A673 (cell line): ENCODE measurements around the gene PAK1. TPM values are rescaled to one million over a fixed set of nuclear protein-coding genes. Genes with fewer than 3 reads are reported as not detected.

Experiments used
- BruUV-seq: library from RNA; stranded (reverse); fragments of 400-500 nt; replicated peaks from 2 replicates; lab custom pipeline; 2021; lab: Mats Ljungman, UMichigan
- CTCF ChIA-PET: fragments of 300-600 bp; sonication (Branson Sonifier 250); formaldehyde crosslinking; loops from one replicate; lab custom pipeline; 2022; ENCODE audit warnings: antibody characterized with exemption; lab: Charles Lee
- POLR2A ChIA-PET: fragments of 300-600 bp; sonication (Branson Sonifier 250); formaldehyde crosslinking; loops from one replicate; lab custom pipeline; 2022; ENCODE audit warnings: antibody characterized with exemption; ENCODE audit not compliant: low non-redundant PET; lab: Charles Lee
- DNase-seq: peaks from one replicate; pipeline ENCODE4 v3.0.0-alpha.2; 2015; ENCODE audit warnings: low spot score
- H3K27ac ChIP-seq: fragments of 200-600 bp; sonication (generic); 2 replicates; pipeline ENCODE4 v1.5.1; 2016; ENCODE audit warnings: mixed run types, low read depth, mild to moderate bottlenecking, mixed read lengths, antibody characterized with exemption, low read length; ENCODE audit not compliant: poor library complexity, severe bottlenecking
- H3K27me3 ChIP-seq: fragments of 200-600 bp; sonication (generic); replicated peaks from 2 replicates; pipeline ENCODE4 v1.6.1; 2017; ENCODE audit warnings: mixed run types, low read depth, mild to moderate bottlenecking, mixed read lengths, antibody characterized with exemption, low read length; ENCODE audit not compliant: insufficient read depth, poor library complexity
- H3K36me3 ChIP-seq: fragments of 200-600 bp; sonication (generic); 2 replicates; pipeline ENCODE4 v1.6.1; 2016; ENCODE audit warnings: mixed run types, mild to moderate bottlenecking, mixed read lengths, antibody characterized with exemption, low read length; ENCODE audit not compliant: insufficient read depth, poor library complexity, severe bottlenecking
- H3K4me1 ChIP-seq: fragments of 200-600 bp; sonication (generic); 2 replicates; pipeline ENCODE4 v1.6.1; 2017; ENCODE audit warnings: mixed run types, mild to moderate bottlenecking, mixed read lengths, antibody characterized with exemption, low read length; ENCODE audit not compliant: insufficient read depth, poor library complexity, severe bottlenecking
- H3K4me3 ChIP-seq: fragments of 200-600 bp; sonication (generic); 2 replicates; pipeline ENCODE4 v1.5.1; 2016; ENCODE audit warnings: low read depth, mixed run types, mild to moderate bottlenecking, mixed read lengths, low read length; ENCODE audit not compliant: poor library complexity, severe bottlenecking
- H3K9me3 ChIP-seq: fragments of 200-600 bp; sonication (generic); 2 replicates; pipeline ENCODE4 v1.6.1; 2016; ENCODE audit warnings: mixed run types, low read depth, mild to moderate bottlenecking, mixed read lengths, antibody characterized with exemption, low read length; ENCODE audit not compliant: poor library complexity, severe bottlenecking
- EZH2 ChIP-seq: fragments of 200-600 bp; sonication (generic); IDR thresholded peaks from 2 replicates; pipeline ENCODE4 v1.6.1; 2017; ENCODE audit warnings: borderline replicate concordance, low read depth, mild to moderate bottlenecking, mixed read lengths, antibody characterized with exemption, low read length; ENCODE audit not compliant: poor library complexity, severe bottlenecking
- intact Hi-C: fragments of 100-400 bp; cut with micrococcal nuclease; formaldehyde crosslinking; loops from one replicate; pipeline ENCODE4 v1.10.0; 2022; ENCODE audit not compliant: unreplicated experiment
- total RNA-seq: library from RNA; stranded (reverse); gene quantifications from 2 replicates; pipeline ENCODE4 v1.2.3, GENCODE V29; 2021
- TF ChIP-seq, protein P1 (sequence below): fragments of 300-800, 200-600 bp; sonication (generic); conservative IDR thresholded peaks from 2 replicates; pipeline ENCODE4 v1.5.1; 2017; ENCODE audit warnings: low read depth, mild to moderate bottlenecking, antibody characterized with exemption, low read length, moderate library complexity, mixed read lengths

PAK1 gene
- total RNA-seq, 1 experiment from 2014 or later = 44.2 TPM

- intact Hi-C loops = no loop called here
- no peaks in the 10 kb centered on the region for H3K9me3 ChIP-seq
- BruUV-seq = no TSS peak
- H3K36me3 ChIP-seq = no peaks in the 10 kb centered on the region
- ChIA-PET CTCF (no interaction called here), POLR2A (no interaction called here)
- no peaks in the 10 kb centered on the region for H3K27me3 ChIP-seq
- DNase-seq = no peak
- H3K27ac ChIP-seq = no peak overlapping the region
- TF ChIP-seq, protein P1, sequence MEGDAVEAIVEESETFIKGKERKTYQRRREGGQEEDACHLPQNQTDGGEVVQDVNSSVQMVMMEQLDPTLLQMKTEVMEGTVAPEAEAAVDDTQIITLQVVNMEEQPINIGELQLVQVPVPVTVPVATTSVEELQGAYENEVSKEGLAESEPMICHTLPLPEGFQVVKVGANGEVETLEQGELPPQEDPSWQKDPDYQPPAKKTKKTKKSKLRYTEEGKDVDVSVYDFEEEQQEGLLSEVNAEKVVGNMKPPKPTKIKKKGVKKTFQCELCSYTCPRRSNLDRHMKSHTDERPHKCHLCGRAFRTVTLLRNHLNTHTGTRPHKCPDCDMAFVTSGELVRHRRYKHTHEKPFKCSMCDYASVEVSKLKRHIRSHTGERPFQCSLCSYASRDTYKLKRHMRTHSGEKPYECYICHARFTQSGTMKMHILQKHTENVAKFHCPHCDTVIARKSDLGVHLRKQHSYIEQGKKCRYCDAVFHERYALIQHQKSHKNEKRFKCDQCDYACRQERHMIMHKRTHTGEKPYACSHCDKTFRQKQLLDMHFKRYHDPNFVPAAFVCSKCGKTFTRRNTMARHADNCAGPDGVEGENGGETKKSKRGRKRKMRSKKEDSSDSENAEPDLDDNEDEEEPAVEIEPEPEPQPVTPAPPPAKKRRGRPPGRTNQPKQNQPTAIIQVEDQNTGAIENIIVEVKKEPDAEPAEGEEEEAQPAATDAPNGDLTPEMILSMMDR = no peak
- TF ChIP-seq EZH2 = no peak
- H3K4me3 ChIP-seq = no peak overlapping the region
- H3K4me1 ChIP-seq = peaks cover 7% of the 10 kb centered on the region
Measured at GRCh38 chr11:77401486-77402217, 72.2 kb downstream of the PAK1 start.

DNA sequence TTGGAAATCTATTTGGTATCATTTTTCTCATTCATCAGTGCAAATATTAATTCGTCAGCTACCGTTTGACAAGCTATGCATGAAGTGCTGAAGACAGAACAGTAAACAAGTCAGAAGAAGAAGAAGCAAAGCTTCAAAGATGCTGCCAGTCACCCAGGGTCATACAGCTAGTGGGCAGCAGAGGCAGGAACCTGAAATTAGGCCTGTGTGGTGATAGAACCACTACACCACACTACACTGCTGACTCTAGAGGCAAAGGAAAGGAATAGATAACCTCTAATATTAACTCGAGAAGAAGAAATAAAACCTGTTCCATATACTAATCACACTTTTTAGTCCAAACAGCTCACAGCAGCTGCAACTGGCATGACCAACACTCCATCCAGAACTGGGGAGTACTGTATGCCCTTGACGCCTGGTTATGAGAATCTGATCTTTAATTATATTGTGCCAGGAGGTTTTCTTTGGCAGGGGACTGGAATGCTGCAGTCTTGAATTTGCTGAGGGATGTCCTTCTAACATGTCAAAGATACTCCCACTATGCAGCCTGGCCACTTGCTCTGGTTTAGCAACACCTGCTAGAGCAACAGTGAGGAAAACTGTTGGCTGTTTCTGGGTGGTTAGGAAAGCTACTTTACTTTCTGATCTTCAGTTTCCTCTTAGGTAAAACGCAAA lies 73.0 kb downstream of the PAK1 start:
- DNase-seq = no peak
- intact Hi-C loops = no loop called here
- H3K4me3 ChIP-seq = no peak overlapping the region
- no peaks in the 10 kb centered on the region for H3K36me3 ChIP-seq
- TF ChIP-seq, protein P1 = no peak
- no peak for TF ChIP-seq EZH2
- BruUV-seq = no TSS peak
- POLR2A ChIA-PET = no interaction called here
- CTCF ChIA-PET = no interaction called here
- no peak overlapping the region for H3K27ac ChIP-seq
- H3K4me1 ChIP-seq = peaks cover 7% of the 10 kb centered on the region
- no peaks in the 10 kb centered on the region for H3K27me3 ChIP-seq
- no peaks in the 10 kb centered on the region for H3K9me3 ChIP-seq

GRCh38 chr11:77400271-77400670 lies 73.6 kb downstream of the PAK1 start:
- Histone ChIP-seq H3K9me3 (no peaks in the 10 kb centered on the region), H3K27me3 (no peaks in the 10 kb centered on the region), H3K36me3 (no peaks in the 10 kb centered on the region), H3K4me1 (peaks cover 7% of the 10 kb centered on the region), H3K27ac (no peak overlapping the region), H3K4me3 (no peak overlapping the region)
- no peak for DNase-seq
- CTCF ChIA-PET = no interaction called here
- intact Hi-C loops = no loop called here
- POLR2A ChIA-PET = no interaction called here
- TF ChIP-seq EZH2 = no peak
- TF ChIP-seq, protein P1 = no peak
- no TSS peak for BruUV-seq
